HEK293T (cell line): ENCODE data around the gene TFB1M.

ENCODE experiments used
- CTCF ChIA-PET: fragments of 350-600 bp; formaldehyde crosslinking; extraction: SDS; loops from one replicate; lab custom pipeline; 2021; ENCODE audit warnings: antibody characterized with exemption, inconsistent platforms; lab: Yijun Ruan, JAX
- POLR2A ChIA-PET: fragments of 350-600 bp; formaldehyde crosslinking; extraction: SDS; loops from one replicate; lab custom pipeline; 2020; ENCODE audit warnings: antibody characterized with exemption, inconsistent platforms; lab: Yijun Ruan, JAX
- DNase-seq: peaks from one replicate; pipeline ENCODE4 v3.0.0; 2012; ENCODE audit warnings: mixed read lengths; ENCODE audit errors: extremely low spot score
- ARNT ChIP-seq: fragments of 450-650 bp; IDR thresholded peaks from 2 replicates; pipeline ENCODE4 v1.6.1; 2017; ENCODE audit warnings: mild to moderate bottlenecking
- BHLHE40 ChIP-seq: fragments of 450-650 bp; IDR thresholded peaks from 2 replicates; pipeline ENCODE4 v1.6.1; 2016; ENCODE audit warnings: mild to moderate bottlenecking, moderate library complexity, borderline replicate concordance
- CTBP1 ChIP-seq: fragments of 450-650 bp; IDR thresholded peaks from 2 replicates; pipeline ENCODE4 v1.6.1; 2016; ENCODE audit warnings: borderline replicate concordance
- ELF4 ChIP-seq: fragments of 450-650 bp; IDR thresholded peaks from 2 replicates; pipeline ENCODE4 v1.6.1; 2017; ENCODE audit warnings: antibody characterized with exemption
- FOXA1 ChIP-seq: fragments of 450-650 bp; IDR thresholded peaks from 2 replicates; pipeline ENCODE4 v1.6.1; 2016; ENCODE audit warnings: mild to moderate bottlenecking
- FOXK2 ChIP-seq: fragments of 450-650 bp; IDR thresholded peaks from 2 replicates; pipeline ENCODE4 v1.6.1; 2016; ENCODE audit warnings: mild to moderate bottlenecking
- FOXM1 ChIP-seq: fragments of 450-650 bp; IDR thresholded peaks from 2 replicates; pipeline ENCODE4 v1.6.1; 2017; ENCODE audit warnings: mild to moderate bottlenecking, borderline replicate concordance
- HDGF ChIP-seq: fragments of 450-650 bp; IDR thresholded peaks from 2 replicates; pipeline ENCODE4 v1.6.1; 2017; ENCODE audit warnings: antibody characterized with exemption, borderline replicate concordance
- L3MBTL2 ChIP-seq: fragments of 450-650 bp; conservative IDR thresholded peaks from 2 replicates; pipeline ENCODE4 v1.6.1; 2016; ENCODE audit warnings: mild to moderate bottlenecking
- LEF1 ChIP-seq: fragments of 450-650 bp; IDR thresholded peaks from 2 replicates; pipeline ENCODE4 v1.6.1; 2017; ENCODE audit warnings: mild to moderate bottlenecking, borderline replicate concordance
- NFRKB ChIP-seq: fragments of 450-650 bp; IDR thresholded peaks from 2 replicates; pipeline ENCODE4 v1.6.1; 2016; ENCODE audit warnings: mild to moderate bottlenecking, moderate library complexity
- PKNOX1 ChIP-seq: fragments of 450-650 bp; IDR thresholded peaks from 2 replicates; pipeline ENCODE4 v1.6.1; 2016
- SP1 ChIP-seq: fragments of 450-650 bp; IDR thresholded peaks from 2 replicates; pipeline ENCODE4 v1.6.1; 2017
- SUZ12 ChIP-seq: fragments of 450-650 bp; IDR thresholded peaks from 2 replicates; pipeline ENCODE4 v1.6.1; 2016; ENCODE audit warnings: mild to moderate bottlenecking
- TARDBP ChIP-seq: fragments of 450-650 bp; IDR thresholded peaks from 2 replicates; pipeline ENCODE4 v1.6.1; 2016
- ZNF384 ChIP-seq: fragments of 450-650 bp; IDR thresholded peaks from 2 replicates; pipeline ENCODE4 v1.6.1; 2016

Gene TFB1M

GRCh38 chr6:155253337-155253736 lies 60.9 kb downstream of the TFB1M start:
- TF ChIP-seq ELF4 (no peak), TARDBP (no peak)
- DNase-seq = no peak
- POLR2A ChIA-PET = no interaction called here
- CTCF ChIA-PET = no interaction called here

GRCh38 chr6:155252581-155252980 lies 61.7 kb downstream of the TFB1M start:
- no peak for TF ChIP-seq L3MBTL2
- no peak for TF ChIP-seq FOXM1
- no peak for TF ChIP-seq FOXA1
- no peak for TF ChIP-seq CTBP1
- ChIA-PET CTCF (no interaction called here), POLR2A (no interaction called here)
- DNase-seq = no peak

GRCh38 chr6:155250701-155251381 lies 63.4 kb downstream of the TFB1M start:
- no peak for DNase-seq
- POLR2A ChIA-PET = no interaction called here
- CTCF ChIA-PET = interaction anchor here (0.6 kb wide), 1 partner anchor 575 kb away, joined by 3 read pairs; no protein-coding TSS in a partner anchor
- TF ChIP-seq SP1 = no peak
- no peak for TF ChIP-seq TARDBP
- TF ChIP-seq CTBP1 = no peak
- no peak for TF ChIP-seq FOXM1
- no peak for TF ChIP-seq BHLHE40
- TF ChIP-seq SUZ12 = no peak
- TF ChIP-seq NFRKB = no peak
- no peak for TF ChIP-seq FOXK2
- TF ChIP-seq LEF1 = no peak
- TF ChIP-seq ARNT = no peak
- no peak for TF ChIP-seq ZNF384
- no peak for TF ChIP-seq L3MBTL2
- no peak for TF ChIP-seq FOXA1
- TF ChIP-seq HDGF = no peak

- peak; percentile 48 for DNase-seq
- ChIA-PET CTCF (interaction anchor here (0.5 to 1.5 kb wide), 10 partner anchors 10 to 572 kb away, joined by 3 to 10 read pairs (median 3); no protein-coding TSS in a partner anchor), POLR2A (no interaction called here)
- no peak for TF ChIP-seq FOXK2
- no peak for TF ChIP-seq FOXM1
Observed at GRCh38 chr6:155248008-155249001, 66.0 kb downstream of the TFB1M start.

GRCh38 chr6:155247618-155248007 lies 66.7 kb downstream of the TFB1M start:
- POLR2A ChIA-PET = no interaction called here
- CTCF ChIA-PET = interaction anchor here (0.5 to 1.5 kb wide), 6 partner anchors 13 to 332 kb away, joined by 3 to 10 read pairs (median 3); no protein-coding TSS in a partner anchor
- no peak for DNase-seq
- TF ChIP-seq TARDBP (no peak), FOXA1 (no peak), ARNT (no peak), SP1 (no peak), ZNF384 (no peak), ELF4 (no peak), HDGF (no peak), NFRKB (no peak), FOXK2 (no peak), BHLHE40 (no peak), SUZ12 (no peak), CTBP1 (no peak), L3MBTL2 (no peak), PKNOX1 (no peak), LEF1 (no peak)

GRCh38 chr6:155246825-155247224 lies 67.5 kb downstream of the TFB1M start:
- no peak for TF ChIP-seq NFRKB
- TF ChIP-seq TARDBP = no peak
- no peak for TF ChIP-seq ELF4
- no peak for TF ChIP-seq FOXM1
- no peak for TF ChIP-seq LEF1
- no peak for TF ChIP-seq SP1
- no peak for TF ChIP-seq SUZ12
- TF ChIP-seq BHLHE40 = no peak

GRCh38 chr6:155245831-155246230 lies 68.5 kb downstream of the TFB1M start:
- no peak for TF ChIP-seq BHLHE40
- no peak for TF ChIP-seq SP1

More at GRCh38 chr6:155246825-155247224, 67.5 kb downstream of the TFB1M start:
- no peak for DNase-seq
- ChIA-PET CTCF (no interaction called here), POLR2A (no interaction called here)

More at GRCh38 chr6:155245831-155246230, 68.5 kb downstream of the TFB1M start:
- POLR2A ChIA-PET = no interaction called here
- CTCF ChIA-PET = interaction anchor here (1.0 kb wide), 1 partner anchor 26 kb away, joined by 3 read pairs; no protein-coding TSS in a partner anchor
- no peak for DNase-seq
